Lower lobe of right lung (tissue), 2 donors: ENCODE data around the gene FRMD4B. TPM values are rescaled to one million over a fixed set of nuclear protein-coding genes. Genes with fewer than 3 reads are reported as not detected.
A peak's percentile ranks its signal among the peaks of the same experiment; 100 is the strongest.

Source experiments
- ATAC-seq, 2 donors: fragments of 200-7000 bp; cut with Tn5 transposase; one replicate each; pipeline ENCODE4 v1.9.1; 2020 to 2022; ENCODE audit warnings: mild to moderate bottlenecking in 2 of 2, moderate library complexity in 2 of 2
- DNase-seq: peaks from one replicate; pipeline ENCODE4 v3.0.0-alpha.2; 2020
- H3K27ac ChIP-seq: fragments of 200-600 bp; one replicate; pipeline ENCODE4 v1.8.0; 2022
- H3K27me3 ChIP-seq: fragments of 200-600 bp; one replicate; pipeline ENCODE4 v1.8.0; 2022; ENCODE audit warnings: low read depth
- H3K36me3 ChIP-seq: fragments of 200-600 bp; one replicate; pipeline ENCODE4 v1.8.0; 2022; ENCODE audit warnings: mild to moderate bottlenecking
- H3K4me1 ChIP-seq: fragments of 200-600 bp; one replicate; pipeline ENCODE4 v1.8.0; 2022
- H3K4me3 ChIP-seq: fragments of 200-600 bp; one replicate; pipeline ENCODE4 v1.8.0; 2022; ENCODE audit warnings: mild to moderate bottlenecking
- H3K9me3 ChIP-seq: fragments of 200-600 bp; one replicate; pipeline ENCODE4 v1.8.0; 2022
- intact Hi-C: fragments of 100-400 bp; cut with DNase I; formaldehyde crosslinking; loops from one replicate; pipeline ENCODE4 v1.11.0; 2022
- total RNA-seq: library from RNA; stranded (reverse); fragmentation: NEBNext Ultra II Directional; extraction: Animal tissue kit (Norgen Biotek cat#: 25700); gene quantifications from one replicate; pipeline ENCODE4 v1.2.1, GENCODE V29; 2021
- TF ChIP-seq, protein P1 (sequence below): fragments of 200-600 bp; IDR thresholded peaks from one replicate; pipeline ENCODE4 v1.8.0; 2022; ENCODE audit warnings: antibody characterized with exemption, mild to moderate bottlenecking
- donor health status: DM: no; HTN: yes; CAD: no; lungs with severe emphysema.

The FRMD4B gene
- total RNA-seq, 1 donor from 2014 or later, result 62.4 TPM

DNA sequence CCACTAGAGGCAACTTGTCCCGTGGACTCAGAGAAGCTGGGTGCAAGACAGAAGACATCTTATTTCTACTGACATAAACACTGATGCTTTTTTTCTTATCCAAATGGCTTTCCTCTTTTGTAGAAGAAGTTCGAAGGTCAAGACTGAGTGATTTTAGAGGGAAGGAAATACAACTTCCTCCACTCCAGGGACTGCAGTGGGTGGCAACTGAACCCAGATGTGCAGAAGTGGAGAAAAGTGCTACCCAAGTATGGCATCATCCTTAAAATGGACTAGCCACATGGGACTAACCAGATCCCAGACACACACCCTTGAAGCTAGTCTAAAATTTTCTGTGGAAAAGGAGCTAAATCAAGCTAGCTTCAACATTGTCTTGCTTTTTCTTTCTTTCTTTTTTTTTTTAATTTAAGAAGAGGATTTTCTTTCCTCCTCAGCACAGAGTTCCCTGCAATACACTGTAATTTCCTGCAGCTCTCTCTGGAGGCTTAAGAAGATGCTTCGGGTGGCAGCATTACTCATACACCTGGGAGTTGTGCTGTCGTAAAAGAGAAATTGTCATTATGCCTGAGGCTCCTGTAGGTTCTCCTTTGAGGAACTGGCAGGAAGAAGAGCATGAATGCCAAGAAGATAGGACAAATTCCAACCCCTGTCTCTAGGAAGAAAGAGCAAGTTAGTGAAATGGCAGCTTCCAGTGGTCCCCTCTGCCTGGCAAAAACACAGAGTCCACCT is 3.8 kb upstream of the FRMD4B start:
- Histone ChIP-seq H3K27ac (no peak overlapping the region), H3K36me3 (no peaks in the 10 kb centered on the region), H3K27me3 (no peaks in the 10 kb centered on the region), H3K4me1 (peaks cover 30% of the 10 kb centered on the region), H3K9me3 (no peaks in the 10 kb centered on the region), H3K4me3 (no peak overlapping the region)
- TF ChIP-seq, protein P1, sequence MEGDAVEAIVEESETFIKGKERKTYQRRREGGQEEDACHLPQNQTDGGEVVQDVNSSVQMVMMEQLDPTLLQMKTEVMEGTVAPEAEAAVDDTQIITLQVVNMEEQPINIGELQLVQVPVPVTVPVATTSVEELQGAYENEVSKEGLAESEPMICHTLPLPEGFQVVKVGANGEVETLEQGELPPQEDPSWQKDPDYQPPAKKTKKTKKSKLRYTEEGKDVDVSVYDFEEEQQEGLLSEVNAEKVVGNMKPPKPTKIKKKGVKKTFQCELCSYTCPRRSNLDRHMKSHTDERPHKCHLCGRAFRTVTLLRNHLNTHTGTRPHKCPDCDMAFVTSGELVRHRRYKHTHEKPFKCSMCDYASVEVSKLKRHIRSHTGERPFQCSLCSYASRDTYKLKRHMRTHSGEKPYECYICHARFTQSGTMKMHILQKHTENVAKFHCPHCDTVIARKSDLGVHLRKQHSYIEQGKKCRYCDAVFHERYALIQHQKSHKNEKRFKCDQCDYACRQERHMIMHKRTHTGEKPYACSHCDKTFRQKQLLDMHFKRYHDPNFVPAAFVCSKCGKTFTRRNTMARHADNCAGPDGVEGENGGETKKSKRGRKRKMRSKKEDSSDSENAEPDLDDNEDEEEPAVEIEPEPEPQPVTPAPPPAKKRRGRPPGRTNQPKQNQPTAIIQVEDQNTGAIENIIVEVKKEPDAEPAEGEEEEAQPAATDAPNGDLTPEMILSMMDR, result no peak
- ATAC-seq (no peak), DNase-seq (no peak)
- intact Hi-C loops, result no loop called here

DNA sequence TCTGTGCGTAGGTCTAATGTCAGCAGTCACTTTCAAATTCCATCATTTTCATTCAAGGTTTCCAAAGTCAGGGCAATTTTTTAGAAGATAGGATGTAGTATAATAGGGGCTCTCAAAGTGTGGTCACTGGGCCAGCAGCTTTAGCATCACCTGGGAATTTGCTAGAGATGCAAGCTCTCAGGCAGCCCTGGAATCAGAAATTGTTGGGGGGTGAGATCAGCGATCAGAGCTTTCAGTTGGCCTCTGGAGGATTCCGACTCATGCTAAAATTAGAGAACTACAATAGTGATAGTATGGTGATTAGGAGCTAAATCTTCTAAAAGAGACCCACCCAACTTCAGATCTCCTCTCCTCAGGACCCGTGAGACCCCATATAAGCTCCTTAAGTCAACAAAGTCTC is 2.4 kb upstream of the FRMD4B start:
- no peaks in the 10 kb centered on the region for H3K27me3 ChIP-seq
- no peak for ATAC-seq

DNA sequence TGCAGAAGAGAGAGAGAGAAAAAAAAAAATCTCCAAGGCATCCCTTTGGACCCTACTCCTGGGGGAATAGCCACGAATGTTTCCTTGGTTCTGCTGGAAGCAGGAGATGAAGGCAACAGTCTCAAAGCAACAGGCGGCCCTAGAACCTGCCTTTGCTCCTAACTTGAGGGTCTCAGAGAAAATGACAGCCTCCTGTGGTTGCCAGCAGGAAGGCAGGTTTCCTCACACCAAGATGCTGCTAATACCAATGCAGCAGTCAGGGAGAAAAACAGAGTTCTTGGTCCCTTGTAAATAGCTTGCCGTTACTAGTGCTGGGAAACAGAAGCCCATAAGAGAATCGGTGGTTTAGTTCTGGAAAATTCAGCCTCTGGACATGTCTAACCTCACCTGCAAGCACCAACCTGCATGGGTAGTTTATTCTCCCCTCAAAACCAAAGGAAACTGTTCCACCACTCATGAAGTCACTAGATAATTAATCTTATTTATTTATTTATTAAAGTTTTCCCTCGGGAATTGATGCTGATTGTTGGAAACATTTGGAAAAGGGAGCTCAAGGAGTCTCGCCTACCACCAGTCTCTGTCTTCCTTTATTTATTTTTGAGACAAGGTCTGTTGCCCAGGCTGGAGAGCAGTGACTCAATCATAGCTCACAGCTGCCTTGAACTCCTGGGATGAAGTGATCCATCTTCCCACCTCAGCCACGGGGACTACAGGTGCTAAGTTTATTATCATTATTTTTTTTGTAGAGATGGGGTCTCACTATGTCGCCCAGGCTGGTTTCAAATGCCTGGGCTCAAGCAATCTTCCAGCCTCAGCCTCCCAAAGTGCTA is 883 bp upstream of the FRMD4B start:
- ATAC-seq (no peak), DNase-seq (no peak)
- intact Hi-C loops, result no loop called here
- H3K27me3 ChIP-seq, result no peaks in the 10 kb centered on the region
- no peaks in the 10 kb centered on the region for H3K36me3 ChIP-seq
- H3K4me3 ChIP-seq, result peak overlapping the region; percentile 66
- peak overlapping the region; percentile 77 for H3K27ac ChIP-seq
- TF ChIP-seq, protein P1, result no peak
- no peaks in the 10 kb centered on the region for H3K9me3 ChIP-seq
- peaks cover 37% of the 10 kb centered on the region for H3K4me1 ChIP-seq

More for the DNA sequence above, 2.4 kb upstream of the FRMD4B start:
- Histone ChIP-seq H3K27ac (no peak overlapping the region), H3K4me1 (peaks cover 37% of the 10 kb centered on the region), H3K4me3 (no peak overlapping the region), H3K9me3 (no peaks in the 10 kb centered on the region), H3K36me3 (no peaks in the 10 kb centered on the region)
- no peak for DNase-seq
- TF ChIP-seq, protein P1, result no peak
- intact Hi-C loops, result no loop called here

DNA sequence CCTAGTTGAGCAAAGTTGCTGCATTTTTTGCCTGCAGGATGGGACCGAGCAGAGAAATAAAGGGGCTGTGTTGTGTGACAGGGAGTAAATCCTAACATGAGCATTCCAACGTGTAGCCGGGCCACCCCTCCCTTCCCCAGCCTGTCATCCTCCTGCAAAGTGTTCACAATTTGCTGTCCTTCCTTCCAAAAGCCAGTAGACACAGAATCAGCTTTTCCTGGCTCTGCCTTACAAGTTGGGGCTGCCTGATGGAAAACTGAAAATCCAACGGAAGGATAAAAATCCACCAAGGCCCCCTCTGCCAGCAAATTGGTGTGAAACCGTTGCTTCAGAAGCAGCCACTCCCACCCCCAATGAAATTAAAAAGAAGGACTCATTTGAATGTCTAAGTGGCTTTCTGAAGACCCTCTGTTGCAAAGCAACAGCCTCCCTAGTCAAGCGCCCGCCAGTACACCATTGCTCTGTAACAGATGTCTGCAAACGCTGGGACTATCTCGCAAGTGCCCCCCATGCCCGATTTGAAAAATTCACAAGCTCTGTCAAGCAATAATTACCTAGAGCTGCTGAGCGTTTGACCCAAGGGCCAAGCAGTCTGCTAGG is 665 bp downstream of the FRMD4B start:
- peak; percentile 2 to 58 for ATAC-seq
- Histone ChIP-seq H3K4me3 (peak overlapping the region; percentile 66), H3K4me1 (peaks cover 46% of the 10 kb centered on the region), H3K27me3 (no peaks in the 10 kb centered on the region), H3K9me3 (no peaks in the 10 kb centered on the region), H3K36me3 (no peaks in the 10 kb centered on the region), H3K27ac (peak overlapping the region; percentile 77)
- intact Hi-C loops, result no loop called here
- TF ChIP-seq, protein P1, result no peak
- DNase-seq, result no peak

DNA sequence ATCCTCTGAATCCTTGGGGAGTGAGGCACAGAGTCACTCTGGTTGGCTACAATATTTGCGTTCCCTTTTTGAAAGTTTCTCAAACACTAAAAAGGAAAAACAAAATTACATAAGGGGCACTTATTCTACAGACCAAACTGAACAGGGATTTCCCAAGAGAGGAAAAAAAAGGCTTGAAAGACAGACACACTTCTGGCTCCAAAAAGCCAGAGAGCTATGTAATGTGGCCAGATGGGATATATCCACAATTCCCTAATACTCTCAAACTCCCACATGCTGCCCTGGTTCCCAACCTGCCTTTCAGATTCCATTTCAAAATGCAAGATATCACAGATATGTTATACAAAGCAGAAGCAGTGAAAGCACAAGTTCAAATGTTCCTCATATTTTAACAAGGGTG is 1.6 kb downstream of the FRMD4B start:
- Histone ChIP-seq H3K9me3 (no peaks in the 10 kb centered on the region), H3K4me3 (peak overlapping the region; percentile 66), H3K4me1 (peaks cover 46% of the 10 kb centered on the region), H3K27me3 (no peaks in the 10 kb centered on the region), H3K27ac (peak overlapping the region; percentile 77), H3K36me3 (no peaks in the 10 kb centered on the region)
- intact Hi-C loops, result no loop called here
- no peak for DNase-seq
- ATAC-seq, result peak; percentile 11 to 56
- TF ChIP-seq, protein P1, result no peak
